ENCODE measurements around the gene GBP1.
"Not testable (repeated sequence)": the region's sequence is repeated elsewhere in the genome, so short reads cannot be mapped to it uniquely, and the experiment has no call there.

GBP1 gene

DNA sequence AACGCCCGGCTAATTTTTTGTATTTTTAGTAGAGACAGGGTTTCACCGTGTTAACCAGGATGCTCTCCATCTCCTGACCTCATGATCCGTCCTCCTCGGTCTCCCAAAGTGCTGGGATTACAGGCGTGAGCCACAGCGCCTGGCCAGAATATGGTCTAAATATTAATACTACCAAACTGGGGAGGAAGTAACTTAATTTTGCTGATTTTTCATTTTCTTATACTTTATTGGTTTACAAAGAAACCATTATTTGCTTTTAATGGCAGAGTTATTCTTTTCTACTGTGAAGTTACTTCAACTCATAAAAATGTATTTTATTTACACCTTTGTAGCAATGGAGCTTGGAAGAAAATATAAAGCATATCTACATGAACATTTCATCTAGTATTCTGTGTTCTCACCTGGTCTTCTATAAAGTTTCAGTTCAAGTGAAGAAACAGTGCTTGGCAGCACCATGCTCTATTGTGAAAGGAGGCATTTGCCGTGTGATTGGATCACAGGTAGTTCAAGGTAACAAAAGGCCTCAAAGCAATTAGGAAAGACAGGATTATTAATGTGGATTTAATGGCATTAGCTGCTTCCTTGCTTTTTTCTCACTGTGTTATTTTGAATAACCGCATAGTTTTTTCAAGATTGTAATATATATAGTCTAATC lies 13.6 kb downstream of the GBP1 start:
- no peak for DNase-seq

DNA sequence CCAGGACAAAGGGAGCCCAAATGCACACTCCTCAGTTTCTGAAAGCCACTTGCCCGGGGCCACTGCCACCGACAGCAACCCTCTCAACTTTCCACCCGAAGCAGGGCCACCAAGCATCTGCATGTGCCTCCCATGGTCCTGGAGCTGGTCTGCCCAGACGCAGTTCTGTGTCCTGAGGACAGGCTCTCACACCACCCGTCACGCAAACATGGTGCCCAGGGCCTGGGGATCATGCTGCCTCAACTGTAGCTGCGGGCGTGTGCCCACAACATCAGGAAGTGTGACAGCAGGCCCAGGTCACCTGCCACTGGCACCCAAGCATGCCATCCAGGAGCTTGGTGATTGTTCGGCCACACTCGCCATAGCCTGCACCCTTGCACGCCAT lies 14.4 kb downstream of the GBP1 start:
- DNase-seq: no peak

DNA sequence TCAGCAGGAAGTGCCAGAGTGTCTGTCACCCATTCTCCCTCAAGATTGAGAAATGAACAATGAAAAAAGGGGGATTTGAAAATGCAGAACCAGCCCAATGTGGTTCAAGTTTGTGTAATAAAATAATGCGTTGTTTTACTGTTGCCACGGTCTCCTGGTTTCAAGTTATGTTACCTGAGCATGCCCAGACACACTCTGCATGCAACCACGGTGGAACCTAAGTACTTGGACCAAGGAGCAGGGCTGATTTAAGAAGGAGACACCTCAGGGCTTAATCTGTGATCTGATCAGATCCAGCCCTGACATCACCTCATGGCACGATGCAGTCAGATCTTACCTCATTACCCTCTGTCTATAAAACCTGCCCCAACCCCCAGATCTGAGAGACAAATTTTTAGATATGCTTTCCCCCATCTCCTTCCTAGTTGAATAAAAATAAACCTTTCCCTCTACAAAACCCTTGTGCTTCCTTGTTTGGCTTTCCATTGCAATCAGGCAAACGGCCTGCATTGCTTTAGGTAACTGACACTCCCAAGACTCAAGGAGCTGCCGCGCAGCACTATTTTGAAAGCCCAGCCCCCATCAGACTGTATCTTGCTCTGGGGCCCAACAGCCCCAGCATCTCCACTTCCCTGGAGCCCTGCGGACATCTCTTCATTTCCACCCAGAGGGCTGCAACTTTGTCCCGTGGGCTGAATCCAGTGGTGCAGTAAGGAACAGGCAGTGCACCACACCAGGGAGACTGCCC lies 14.9 kb downstream of the GBP1 start:
- DNase-seq: not testable (repeated sequence)

DNA sequence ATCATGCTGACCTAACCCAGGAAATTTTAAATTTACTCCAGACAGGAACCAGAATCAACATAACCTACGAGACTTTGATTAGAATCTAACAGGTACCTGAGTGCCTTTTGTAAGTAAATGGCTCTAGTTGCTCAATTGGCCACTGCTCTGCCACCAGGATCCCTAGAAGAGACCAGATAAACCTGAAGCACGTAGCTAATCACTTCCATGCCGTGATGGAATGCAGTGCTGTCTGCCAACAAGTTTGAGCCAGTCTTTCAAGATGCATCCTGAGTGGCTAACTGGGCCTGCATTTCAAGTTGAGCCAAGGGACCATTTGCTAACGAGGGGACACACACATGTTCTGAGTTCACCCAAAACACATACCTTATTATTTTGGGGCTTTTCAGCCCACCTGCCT lies 15.8 kb downstream of the GBP1 start:
- not testable (repeated sequence) for DNase-seq

DNA sequence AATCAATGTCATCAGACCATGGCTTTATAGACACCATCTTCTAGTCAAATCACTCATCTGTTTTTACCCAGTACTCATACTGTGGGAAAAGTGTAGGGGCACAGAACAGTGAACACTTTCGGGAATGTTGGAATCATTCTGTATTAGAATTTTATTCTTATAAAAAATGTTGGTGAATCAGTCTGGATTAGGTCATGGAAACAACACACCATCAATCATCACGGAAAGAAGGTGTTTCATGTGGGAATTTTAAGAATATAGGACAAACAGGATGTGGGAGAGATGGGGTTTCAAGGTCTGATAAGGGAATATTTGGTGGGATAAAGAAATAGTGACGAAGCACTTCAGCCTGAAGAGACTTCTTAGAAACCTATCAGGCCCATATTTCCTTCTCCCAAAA lies 17.3 kb downstream of the GBP1 start:
- DNase-seq: no peak

DNA sequence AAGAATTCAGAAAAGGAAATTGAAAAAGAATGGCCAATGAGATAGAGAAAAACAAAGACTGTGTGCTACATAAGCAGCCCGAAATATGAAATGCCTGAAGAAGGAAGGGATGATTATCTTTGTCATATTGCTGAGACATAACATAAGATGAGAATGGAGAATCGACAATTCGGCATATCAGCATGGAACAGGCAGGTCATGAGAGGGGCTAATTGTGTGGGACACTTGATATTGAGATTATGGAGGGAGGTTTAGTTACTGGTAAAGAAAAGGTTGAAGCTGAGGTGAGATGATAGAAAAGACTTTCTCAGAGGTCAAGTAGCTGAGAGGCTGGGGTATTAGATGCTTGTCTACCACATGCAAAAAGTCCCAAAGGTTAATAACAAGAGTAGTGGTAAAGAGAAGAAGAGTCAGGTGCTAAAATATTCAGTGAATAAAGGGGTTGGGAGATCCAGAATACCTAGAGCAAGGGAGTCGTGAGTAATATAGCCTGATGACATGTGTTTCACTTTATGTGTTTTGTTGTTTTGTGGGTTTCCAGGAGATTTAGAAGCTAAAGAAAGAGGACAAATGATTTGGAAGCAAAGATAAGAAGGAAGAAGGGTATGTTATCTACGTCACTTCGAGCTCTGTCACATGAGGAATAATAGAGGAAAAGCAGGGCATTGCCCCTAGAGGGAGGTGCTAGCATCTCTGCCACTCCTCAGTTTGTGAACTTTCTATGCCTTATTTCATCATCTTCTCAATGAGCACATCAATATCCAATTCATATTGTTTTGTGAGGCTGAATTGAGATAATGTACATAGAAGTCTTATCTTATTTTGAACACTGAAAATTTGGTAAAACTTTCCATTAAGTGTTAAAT lies 18.5 kb downstream of the GBP1 start:
- not testable (repeated sequence) for DNase-seq

DNA sequence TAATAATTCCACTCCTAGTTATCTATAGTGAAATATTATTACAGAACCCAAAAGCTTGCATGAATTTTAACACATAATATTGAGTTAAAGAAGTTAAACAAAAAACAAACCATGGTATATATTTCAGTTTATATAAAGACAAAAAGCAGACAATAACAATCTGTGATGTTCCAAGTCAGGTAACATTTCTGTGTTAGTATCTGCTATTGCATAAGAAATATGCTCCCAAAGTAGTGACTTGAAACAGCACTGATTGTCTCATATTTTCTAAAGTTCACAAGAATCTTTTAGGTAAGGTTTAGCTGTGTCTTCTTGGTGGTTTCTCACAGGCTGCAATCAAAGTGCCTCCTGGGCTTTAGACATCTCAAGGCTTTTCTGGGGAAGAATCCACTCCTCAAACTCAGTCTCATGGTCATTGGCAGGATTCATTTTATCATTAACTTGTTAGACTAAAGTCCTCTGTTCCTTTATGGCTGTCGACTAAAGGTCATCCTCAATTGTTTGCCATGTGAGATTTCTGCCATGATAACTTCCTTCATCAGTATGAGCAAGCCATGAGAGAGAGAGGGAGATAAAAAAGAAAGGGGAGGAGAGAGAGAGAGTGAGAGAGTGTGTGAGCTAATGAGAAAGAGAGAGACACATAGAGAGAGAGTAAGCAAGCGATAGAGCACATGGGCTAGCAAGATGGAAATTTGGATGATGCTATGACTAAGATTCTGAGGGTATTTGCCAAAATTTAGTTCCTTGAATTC lies 19.9 kb downstream of the GBP1 start:
- DNase-seq: no peak

DNA sequence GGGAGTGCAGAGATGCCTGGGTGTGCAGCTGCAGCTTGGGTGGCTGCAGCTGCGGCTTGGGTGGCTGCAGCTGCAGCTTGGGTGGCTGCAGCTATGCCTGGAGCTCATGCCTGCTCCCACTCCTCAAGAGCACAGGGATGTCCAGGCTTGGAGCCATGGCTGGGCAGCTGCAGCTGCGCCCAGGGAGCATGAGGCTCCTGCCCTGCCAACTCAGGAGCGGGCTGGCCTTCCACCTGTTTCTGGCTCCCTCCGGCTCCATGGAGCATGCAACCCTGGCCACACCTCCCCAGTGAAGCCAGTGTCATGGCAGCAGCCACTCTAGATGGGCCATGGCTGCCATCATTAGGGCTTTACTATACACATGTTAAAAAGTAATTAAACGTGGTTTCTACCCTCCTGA lies 21.1 kb downstream of the GBP1 start:
- DNase-seq: no peak

DNA sequence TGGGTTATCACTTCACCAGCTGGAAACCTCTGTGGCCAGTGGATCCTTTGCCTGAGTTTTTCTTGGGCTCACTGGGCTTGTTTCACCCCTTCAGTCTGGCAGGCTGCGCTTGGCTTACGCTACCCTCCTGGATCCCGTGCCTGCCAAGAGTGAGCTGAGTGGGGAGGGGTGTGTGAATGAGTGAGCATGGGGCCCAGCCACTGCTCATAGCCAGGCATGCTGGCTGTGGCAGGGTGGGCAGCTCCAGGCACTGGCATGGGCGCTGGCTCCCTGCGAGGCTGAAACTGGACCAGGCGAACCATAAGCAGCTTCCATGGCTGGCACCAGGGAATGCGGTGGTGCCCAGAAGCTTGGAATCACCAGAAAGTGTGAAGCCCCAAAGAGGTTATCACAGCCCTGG lies 22.5 kb downstream of the GBP1 start:
- no peak for DNase-seq

DNA sequence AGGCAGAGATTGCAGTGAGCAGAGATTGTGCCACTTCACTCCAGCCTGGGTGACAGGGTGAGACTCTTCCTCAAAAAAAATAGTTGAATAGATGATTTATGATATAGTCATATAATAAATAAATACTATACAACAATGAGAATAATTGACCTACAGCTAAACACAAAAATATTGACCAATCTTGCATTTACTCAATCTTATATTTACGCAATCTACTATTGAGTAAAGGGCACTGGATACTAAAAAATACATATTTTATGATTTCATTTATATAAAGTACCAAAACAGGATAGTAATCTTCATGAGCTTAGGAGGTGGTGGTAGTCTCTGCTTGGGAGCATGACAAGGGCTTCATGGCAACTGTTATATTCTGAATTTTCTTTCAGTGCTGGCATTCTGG lies 23.3 kb downstream of the GBP1 start:
- no peak for DNase-seq

DNA sequence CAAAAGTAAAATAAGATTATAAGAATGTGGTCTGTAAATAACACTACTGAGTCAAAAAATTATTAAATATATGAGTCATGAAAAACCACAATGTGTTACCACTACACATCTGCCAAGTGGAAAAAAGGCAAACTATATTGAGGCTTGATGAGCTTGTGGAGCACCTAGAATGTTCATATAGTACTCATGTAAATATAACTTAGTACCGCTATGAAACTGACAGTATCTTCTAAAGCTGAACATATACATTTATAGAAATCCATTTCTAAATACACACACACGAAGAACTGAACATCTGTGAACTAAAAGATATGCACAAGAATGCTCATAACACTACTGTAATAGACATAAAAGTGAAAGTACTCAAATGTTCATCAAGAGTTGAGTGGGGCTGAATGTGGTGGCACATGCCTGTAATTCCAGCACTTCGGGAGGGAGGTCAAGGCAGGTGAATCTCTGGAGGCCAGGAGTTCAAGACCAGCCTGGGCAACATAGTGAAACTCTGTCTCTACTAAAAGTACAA lies 23.8 kb downstream of the GBP1 start:
- DNase-seq: no peak

DNA sequence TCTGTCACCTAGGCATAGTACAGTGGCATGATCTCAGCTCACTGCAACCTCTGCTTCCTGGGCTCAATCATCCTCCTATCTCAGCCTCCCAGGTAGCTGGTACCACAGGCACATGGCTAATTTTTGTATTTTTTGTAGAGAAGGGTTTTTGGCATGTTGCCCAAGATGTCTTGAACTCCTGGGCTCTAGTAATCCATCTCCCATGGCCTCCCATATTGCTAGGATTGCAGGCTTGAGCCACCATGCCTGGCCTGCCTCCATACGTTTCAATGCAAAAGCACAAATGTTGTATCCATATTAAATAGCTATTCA lies 24.7 kb downstream of the GBP1 start:
- no peak for DNase-seq

DNA sequence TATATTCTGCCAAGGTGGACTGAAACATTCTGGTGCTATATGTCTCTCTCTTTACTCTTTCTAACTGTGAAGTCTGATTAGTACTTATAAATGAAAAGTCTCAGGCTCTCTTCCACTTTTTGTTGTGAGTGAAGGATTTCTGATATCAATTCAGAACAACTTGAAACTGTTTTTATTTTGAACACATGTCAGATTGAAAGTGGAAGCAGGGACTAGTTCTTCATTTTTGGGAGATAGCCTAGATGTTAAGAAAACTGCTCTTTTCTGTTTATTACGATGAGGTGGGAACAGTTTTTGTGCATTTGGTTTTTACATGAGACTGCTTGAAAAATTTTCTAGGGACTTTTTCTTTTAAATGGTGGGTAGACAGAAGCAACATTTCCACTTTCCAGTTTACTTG lies 27.8 kb downstream of the GBP1 start:
- no peak for DNase-seq

DNA sequence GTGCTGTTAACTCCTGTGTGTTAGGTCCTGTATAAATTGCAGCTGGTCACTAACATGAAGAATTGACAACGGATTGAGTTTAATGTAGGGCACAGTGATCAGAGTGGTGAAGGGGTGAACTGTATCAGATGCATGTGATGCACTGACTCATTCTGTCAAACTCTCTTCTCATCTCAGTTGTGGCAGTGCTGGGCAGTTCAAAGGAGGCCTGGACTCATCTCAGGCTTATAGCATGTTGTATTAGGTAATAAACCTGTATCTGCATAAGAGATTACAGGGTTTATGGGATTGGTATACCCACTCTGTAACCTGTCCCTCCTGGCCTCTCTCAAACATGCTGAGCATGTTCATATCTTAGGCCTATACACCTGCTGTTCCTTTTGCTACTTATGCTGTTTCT lies 29.9 kb downstream of the GBP1 start:
- DNase-seq: no peak

DNA sequence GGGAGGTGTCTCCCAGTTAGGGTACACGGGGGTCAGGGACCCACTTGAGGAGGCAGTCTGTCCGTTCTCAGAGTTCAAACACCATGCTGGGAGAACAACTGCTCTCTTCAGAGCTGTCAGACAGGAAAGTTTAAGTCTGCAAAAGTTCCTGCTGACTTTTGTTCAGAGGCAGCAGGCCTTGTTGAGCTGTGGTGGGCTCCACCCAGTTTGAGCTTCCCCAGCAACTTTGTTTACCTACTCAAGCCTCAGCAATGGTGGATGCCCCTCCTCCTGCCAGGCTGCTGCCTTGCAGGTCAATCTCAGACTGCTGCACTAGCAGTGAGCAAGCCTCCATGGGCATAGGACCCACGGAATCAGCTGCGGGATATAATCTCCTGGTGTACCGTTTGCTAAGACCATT lies 31.0 kb downstream of the GBP1 start:
- not testable (repeated sequence) for DNase-seq

DNA sequence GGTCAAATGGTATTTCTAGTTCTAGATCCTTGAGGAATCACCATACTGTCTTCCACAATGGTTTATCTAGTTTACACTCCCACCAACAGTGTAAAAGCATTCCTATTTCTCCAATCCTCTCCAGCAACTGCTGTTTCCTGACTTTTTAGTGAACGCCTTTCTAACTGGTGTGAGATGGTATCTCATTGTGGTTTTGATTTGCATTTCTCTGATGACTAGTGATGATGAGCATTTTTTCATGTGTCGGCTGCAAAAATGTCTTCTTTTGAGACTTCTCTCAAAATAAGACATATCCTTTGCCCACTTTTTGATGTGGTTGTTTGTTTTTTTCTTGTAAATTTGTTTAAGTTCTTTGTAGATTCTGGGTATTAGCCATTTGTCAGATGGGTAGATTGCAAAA lies 36.0 kb downstream of the GBP1 start:
- not testable (repeated sequence) for DNase-seq

DNA sequence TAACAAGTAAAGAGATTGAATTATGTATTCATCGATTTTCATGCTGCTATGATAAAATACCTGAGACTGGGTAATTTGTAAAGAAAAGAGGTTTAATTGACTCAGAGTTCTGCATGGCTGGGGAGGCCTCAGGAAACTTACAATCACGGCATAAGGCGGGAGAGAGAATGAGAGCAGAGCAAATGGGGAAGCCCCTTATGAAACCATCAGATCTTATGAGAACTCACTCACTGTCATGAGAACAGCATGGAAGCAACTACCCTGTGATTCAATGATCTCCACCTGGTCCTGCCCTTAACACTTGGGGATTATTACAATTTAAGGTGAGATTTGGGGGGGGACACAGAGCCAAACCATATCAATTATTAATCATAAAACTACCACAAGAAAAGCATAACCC lies 39.1 kb downstream of the GBP1 start:
- no peak for DNase-seq

DNA sequence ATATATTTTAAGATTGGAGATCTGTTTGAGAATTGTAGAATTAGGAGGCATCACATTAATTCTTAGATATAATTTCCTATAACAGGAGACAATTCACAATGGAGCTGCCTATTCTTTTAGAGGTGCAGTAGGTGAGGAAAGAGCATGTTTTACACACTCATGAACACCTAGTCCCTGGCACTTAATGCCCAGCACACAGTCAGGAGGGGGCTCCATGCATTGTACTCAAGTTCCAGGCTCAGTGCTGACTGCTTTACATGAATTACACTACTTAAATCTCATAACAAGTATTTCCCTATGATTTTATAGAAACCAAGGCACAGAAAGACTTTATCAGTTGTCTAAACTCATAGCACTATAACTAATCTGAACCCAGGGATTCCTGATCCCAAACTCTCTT lies 42.0 kb downstream of the GBP1 start:
- DNase-seq: no peak

DNA sequence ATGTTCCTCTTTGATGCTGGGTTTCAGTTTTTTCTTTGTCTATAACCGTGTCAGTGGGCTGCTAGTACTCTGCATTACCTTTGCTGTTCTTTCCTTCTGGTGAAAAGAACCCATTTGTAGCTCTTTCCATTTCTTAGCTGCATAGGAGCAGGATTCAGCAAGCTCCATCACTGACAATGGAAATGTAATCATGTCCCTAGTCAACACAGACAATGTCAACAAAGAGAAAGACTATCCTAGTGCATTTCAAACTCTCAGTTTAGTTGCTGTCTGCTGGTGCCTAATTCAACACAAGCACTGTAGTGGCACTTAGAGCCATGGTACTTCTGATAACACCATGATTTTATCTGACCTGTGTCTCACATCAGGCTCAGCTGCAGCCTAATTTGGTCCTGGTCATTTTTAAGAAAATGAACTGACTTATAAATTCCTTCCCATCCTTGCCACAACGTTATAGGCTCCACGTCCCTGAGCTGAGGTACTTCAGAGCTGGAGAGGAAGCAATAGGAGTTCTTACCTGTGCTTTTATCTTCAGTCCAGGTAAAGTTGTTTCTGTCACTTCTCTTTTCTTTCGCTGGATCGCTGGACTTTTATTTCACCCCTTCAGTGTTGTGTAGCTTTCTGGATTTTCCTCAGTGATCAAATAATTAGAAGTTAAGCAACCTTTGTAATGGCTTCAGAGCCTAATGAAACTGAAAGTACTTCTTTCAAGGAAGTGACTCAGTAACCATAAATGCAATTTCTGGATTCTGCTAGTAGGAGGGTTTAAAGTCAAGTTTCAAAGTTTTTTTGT lies 42.6 kb downstream of the GBP1 start, which contains the start of gene GBP3:
Gene GBP3 (minus strand): TSS at position 700 of the 793 bp plus-strand sequence. CDS start 2,145 bp downstream, outside the sequence.
- peak; percentile 65 for DNase-seq

DNA sequence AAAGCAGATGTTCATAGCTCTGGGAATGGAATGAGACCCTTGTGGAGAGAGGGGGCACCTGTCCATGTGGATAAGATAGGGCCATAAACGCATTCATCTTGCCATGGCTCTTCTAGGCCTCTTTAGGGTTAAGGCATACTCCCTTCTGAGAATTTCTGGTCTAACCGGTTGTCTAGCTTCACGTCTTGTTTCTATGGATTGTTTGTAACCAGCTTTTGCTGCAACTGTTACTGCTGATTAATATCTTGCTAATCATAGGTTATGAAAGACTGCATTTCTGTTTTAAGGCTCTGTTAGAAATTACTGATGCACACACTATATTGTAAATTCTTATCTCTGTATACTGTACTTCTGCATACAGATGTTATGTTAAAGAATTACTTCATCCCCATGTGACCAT lies 46.7 kb downstream of the GBP1 start:
- not testable (repeated sequence) for DNase-seq

DNA sequence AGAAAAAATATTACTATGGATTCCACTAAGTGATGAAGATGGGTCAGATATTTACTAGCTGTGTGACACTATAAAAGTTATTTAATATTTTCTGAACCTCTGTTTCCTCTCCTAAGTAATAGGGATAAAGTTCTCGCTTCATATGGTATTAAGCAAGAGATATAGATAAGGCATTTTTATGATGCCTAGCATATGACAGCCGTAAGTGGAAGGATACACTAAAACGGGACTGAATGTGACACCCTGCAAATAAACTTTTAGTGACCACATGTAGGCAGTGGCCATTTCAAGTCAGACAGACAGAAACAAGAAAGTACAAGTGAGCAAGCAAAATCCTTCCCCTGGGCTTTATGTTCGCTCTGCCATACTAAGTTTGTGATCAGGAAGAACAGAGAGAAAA lies 56.5 kb downstream of the GBP1 start:
- no peak for DNase-seq
